Liver (tissue), 9 donors: Measurements from ENCODE around the gene LYST. TPM values are rescaled to one million over a fixed set of nuclear protein-coding genes. Genes with fewer than 3 reads are reported as not detected.

Experiments used
- DNase-seq: peaks from one replicate; pipeline ENCODE4 v3.0.0-alpha.2; 2017; ENCODE audit warnings: low spot score
- H3K27ac ChIP-seq, 2 donors: one replicate each; pipeline ENCODE4 v1.7.0; 2013; ENCODE audit warnings: inconsistent platforms in 2 of 2, low read length in 2 of 2, control low read depth in 1 of 2, low read depth in 1 of 2, mild to moderate bottlenecking in 1 of 2
- H3K27me3 ChIP-seq, 4 donors: one replicate each; pipeline versions ENCODE4 v1.6.1 to v1.7.0; 2013; ENCODE audit warnings: low read length in 3 of 4, inconsistent platforms in 1 of 4, mild to moderate bottlenecking in 1 of 4, moderate library complexity in 1 of 4; ENCODE audit not compliant: control insufficient read depth in 4 of 4, insufficient read depth in 4 of 4
- H3K36me3 ChIP-seq, 4 donors: one replicate each; pipeline versions ENCODE4 v1.6.1 to v1.7.0; 2013; ENCODE audit warnings: low read length in 3 of 4, mild to moderate bottlenecking in 3 of 4, low read depth in 1 of 4, moderate library complexity in 1 of 4; ENCODE audit not compliant: control insufficient read depth in 4 of 4, insufficient read depth in 3 of 4
- H3K4me1 ChIP-seq, 4 donors: one replicate each; pipeline versions ENCODE4 v1.6.1 to v1.7.0; 2013; ENCODE audit warnings: low read length in 3 of 4, mild to moderate bottlenecking in 3 of 4, moderate library complexity in 1 of 4; ENCODE audit not compliant: control insufficient read depth in 4 of 4, insufficient read depth in 4 of 4
- H3K4me3 ChIP-seq, 3 donors: one replicate each; pipeline versions ENCODE4 v1.6.1 to v1.7.0; 2013; ENCODE audit warnings: low read length in 3 of 3, control low read depth in 1 of 3, low read depth in 1 of 3, mild to moderate bottlenecking in 1 of 3
- H3K9ac ChIP-seq, 2 donors: one replicate each; pipeline ENCODE4 v1.7.0; 2013; ENCODE audit warnings: low read length in 2 of 2, mild to moderate bottlenecking in 2 of 2, moderate library complexity in 2 of 2, control low read depth in 1 of 2, low read depth in 1 of 2
- H3K9me3 ChIP-seq, 4 donors: one replicate each; pipeline versions ENCODE4 v1.6.1 to v1.7.0; 2013; ENCODE audit warnings: low read length in 3 of 4; ENCODE audit not compliant: control insufficient read depth in 4 of 4
- ATF3 ChIP-seq: IDR thresholded peaks from 2 replicates; pipeline ENCODE4 v1.6.1; 2016; ENCODE audit warnings: antibody characterized with exemption
- CTCF ChIP-seq: fragments of 150-350 bp; IDR thresholded peaks from 2 replicates; pipeline ENCODE4 v1.5.1; 2017; ENCODE audit warnings: improper control_type of control experiment, low read depth, low read length; ENCODE audit not compliant: missing input control
- FOXA1 ChIP-seq: IDR thresholded peaks from 2 replicates; pipeline ENCODE4 v1.6.1; 2016; ENCODE audit warnings: antibody characterized with exemption
- FOXA2 ChIP-seq: IDR thresholded peaks from 2 replicates; pipeline ENCODE4 v1.6.1; 2016; ENCODE audit warnings: antibody characterized with exemption
- HNF4G ChIP-seq: IDR thresholded peaks from 2 replicates; pipeline ENCODE4 v1.6.1; 2016; ENCODE audit warnings: antibody characterized with exemption
- MAX ChIP-seq: IDR thresholded peaks from 2 replicates; pipeline ENCODE4 v1.6.1; 2016; ENCODE audit warnings: antibody characterized with exemption
- RAD21 ChIP-seq, 2 donors: IDR thresholded peaks; 2 replicates each; pipeline ENCODE4 v1.6.1; 2016; ENCODE audit warnings: antibody characterized with exemption in 2 of 2, mild to moderate bottlenecking in 2 of 2
- REST ChIP-seq: IDR thresholded peaks from 2 replicates; pipeline ENCODE4 v1.6.1; 2016; ENCODE audit warnings: antibody characterized with exemption, mild to moderate bottlenecking
- RXRA ChIP-seq, 2 donors: IDR thresholded peaks; 2 replicates each; pipeline ENCODE4 v1.6.1; 2017 to 2018; ENCODE audit warnings: antibody characterized with exemption in 2 of 2, mild to moderate bottlenecking in 1 of 2
- SP1 ChIP-seq: IDR thresholded peaks from 2 replicates; pipeline ENCODE4 v1.6.1; 2018; ENCODE audit warnings: antibody characterized with exemption, mild to moderate bottlenecking
- TAF1 ChIP-seq: conservative IDR thresholded peaks from 2 replicates; pipeline ENCODE4 v1.6.1; 2016; ENCODE audit warnings: antibody characterized with exemption, mild to moderate bottlenecking
- YY1 ChIP-seq: IDR thresholded peaks from 2 replicates; pipeline ENCODE4 v1.6.1; 2016; ENCODE audit warnings: antibody characterized with exemption, mild to moderate bottlenecking
- ZBTB33 ChIP-seq: IDR thresholded peaks from 2 replicates; pipeline ENCODE4 v1.6.1; 2016; ENCODE audit warnings: antibody characterized with exemption
- WGBS: extraction: QIAGEN DNeasy Blood & Tissue Kit; methylation state at CpG from one replicate; pipeline ENCODE4 v1.1.7; 2013; 5-methylcytosine and 5-hydroxymethylcytosine counted together
- polyA plus RNA-seq, 2 donors: library from polyadenylated mRNA; stranded (reverse) in 1 of 2; unstranded in 1 of 2; fragments of 200-250 nt in 1 of 2; fragments of >200 nt in 1 of 2; fragmentation: Nextera tagmentation in 1 of 2; extraction: Ambion mirVana in 1 of 2; gene quantifications; one replicate each; pipeline versions ENCODE4 v1.2.1 to v1.2.3, GENCODE V29; 2013 to 2015
- total RNA-seq, 2 donors: library from RNA; depleted of rRNA; stranded (reverse); fragments of >200 nt; gene quantifications; one replicate each; pipeline ENCODE4 v1.2.3, GENCODE V29; 2014
- donor health status: healthy.
- donor health status: healthy.
- donor health status: healthy.
- donor health status: healthy.
- donor health status: healthy.

LYST gene
- total and polyA plus RNA-seq, 4 donors, result 3.4 to 45.9 (median 14.2) TPM

GRCh38 chr1:235867903-235868469 is 1.3 kb upstream of the LYST start:
- Histone ChIP-seq H3K36me3 (no peaks in the 10 kb centered on the region), H3K27ac (peak overlapping the region; percentile 71 to 92), H3K9me3 (no peaks in the 10 kb centered on the region), H3K9ac (peak overlapping the region in 1 of 2 donors; percentile 59), H3K4me1 (peaks cover 0 to 25% (median 8%) of the 10 kb centered on the region in 4 donors), H3K4me3 (no peak overlapping the region), H3K27me3 (no peaks in the 10 kb centered on the region)
- 70% methylated on average over 9 of the region's 9 CpGs for WGBS
- TF ChIP-seq CTCF (no peak), ZBTB33 (no peak), RAD21 (IDR thresholded peaks at IDR 0.05) (no peak), MAX (no peak), FOXA1 (no peak), HNF4G (no peak), FOXA2 (no peak), RXRA (IDR thresholded peaks at IDR 0.05) (no peak)
- DNase-seq, result no peak

GRCh38 chr1:235866913-235867845 is 473 bp upstream of the LYST start:
- peak overlapping the region; percentile 62 to 94 (median 90) for H3K4me3 ChIP-seq
- 1% methylated on average over 56 of the region's 56 CpGs for WGBS
- no peaks in the 10 kb centered on the region for H3K36me3 ChIP-seq
- DNase-seq, result peak; percentile 98
- H3K27me3 ChIP-seq, result no peaks in the 10 kb centered on the region
- peak; percentile 6 for TF ChIP-seq FOXA2
- no peak for TF ChIP-seq HNF4G
- TF ChIP-seq SP1, result peak; percentile 58
- H3K27ac ChIP-seq, result peak overlapping the region; percentile 90 to 92
- H3K9ac ChIP-seq, result peak overlapping the region; percentile 52 to 59
- peaks cover 1 to 25% (median 8%) of the 10 kb centered on the region in 4 donors for H3K4me1 ChIP-seq
- H3K9me3 ChIP-seq, result no peaks in the 10 kb centered on the region

GRCh38 chr1:235865565-235866204 is 1.0 kb downstream of the LYST start:
- peaks cover 1 to 36% (median 11%) of the 10 kb centered on the region in 4 donors for H3K4me1 ChIP-seq
- H3K9me3 ChIP-seq, result no peaks in the 10 kb centered on the region
- H3K4me3 ChIP-seq, result peak overlapping the region; percentile 73 to 94 (median 80)
- no peaks in the 10 kb centered on the region for H3K27me3 ChIP-seq
- peak overlapping the region; percentile 90 to 92 for H3K27ac ChIP-seq
- no peak for TF ChIP-seq TAF1
- no peak for TF ChIP-seq REST
- no peak for TF ChIP-seq RXRA (IDR thresholded peaks at IDR 0.05)
- TF ChIP-seq ZBTB33, result no peak
- peak; percentile 9 for TF ChIP-seq YY1
- TF ChIP-seq SP1, result no peak
- no peak for TF ChIP-seq FOXA1
- TF ChIP-seq ATF3, result no peak
- no peak for DNase-seq
- H3K36me3 ChIP-seq, result no peaks in the 10 kb centered on the region
- peak overlapping the region; percentile 52 to 97 for H3K9ac ChIP-seq
- 2% methylated on average over 16 of the region's 16 CpGs for WGBS
